ENCODE measurements around the gene ZNF329.

- TF ChIP-seq CTCF (conservative IDR thresholded peaks at IDR 0.05; ENCODE audit: low read length) (no peak), EZH2phosphoT487 (IDR thresholded peaks at IDR 0.05; ENCODE audit: borderline replicate concordance) (no peak)
Observed at GRCh38 chr19:58086825-58087710, 63.5 kb downstream of the ZNF329 start.
